ENCODE data around the gene NR2E1.

NR2E1 gene

DNA sequence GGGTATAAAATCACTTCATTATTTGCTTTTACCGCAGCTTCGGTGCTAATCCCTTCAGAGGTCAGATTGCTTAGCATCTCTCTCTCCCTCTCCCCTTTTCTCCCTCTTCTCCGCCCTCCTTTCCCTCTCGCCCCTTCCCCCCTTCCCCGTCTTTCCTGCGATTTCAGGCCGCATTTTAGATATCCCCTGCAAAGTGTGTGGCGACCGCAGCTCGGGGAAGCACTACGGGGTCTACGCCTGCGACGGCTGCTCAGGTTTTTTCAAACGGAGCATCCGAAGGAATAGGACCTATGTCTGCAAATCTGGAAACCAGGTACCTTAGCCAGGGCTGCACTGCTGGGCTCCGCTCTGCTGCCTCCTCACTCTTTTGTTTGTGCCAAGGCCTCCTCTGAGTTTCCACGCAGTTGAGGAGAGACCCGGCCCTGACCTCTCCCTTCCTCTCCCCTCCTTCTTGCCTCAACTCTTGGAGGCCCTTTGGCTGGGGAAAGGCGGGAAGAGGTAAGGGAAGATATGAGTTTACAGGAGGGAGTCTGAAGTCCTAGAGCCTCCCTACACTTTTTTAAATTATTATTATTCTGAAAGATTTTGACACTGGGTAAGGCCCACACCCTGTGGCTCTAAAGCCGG lies 5.6 kb downstream of the NR2E1 start:
- DNase-seq (ENCODE audit: low spot score) = no peak

DNA sequence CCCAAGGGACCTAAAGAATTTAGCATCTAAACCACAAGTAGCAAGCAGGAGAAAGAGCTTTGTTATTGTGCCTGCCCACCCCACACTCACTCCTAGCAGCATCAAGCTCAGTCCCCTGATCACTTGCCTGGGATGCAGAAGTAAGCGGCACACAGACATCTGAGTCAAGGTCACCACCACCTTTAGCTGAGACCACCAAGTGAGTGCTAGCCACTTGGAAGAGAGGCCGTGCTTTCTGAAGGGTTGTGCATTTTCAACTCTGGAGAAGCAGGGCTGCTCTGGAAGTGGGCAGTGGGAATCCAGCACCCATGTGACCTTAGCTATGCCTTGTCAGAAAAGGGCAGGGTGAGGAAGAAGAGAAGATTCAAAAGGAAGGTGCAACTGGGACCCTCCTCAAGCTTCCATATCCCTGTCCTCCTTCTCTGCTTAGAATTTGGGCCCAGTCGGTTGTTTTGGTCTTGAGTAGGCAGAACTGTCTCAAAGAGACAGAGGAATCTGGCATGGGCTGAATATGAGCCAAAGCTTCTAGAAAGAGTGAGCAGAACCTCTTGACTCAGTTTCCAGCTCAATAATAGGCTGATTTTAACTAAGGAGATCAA lies 6.2 kb downstream of the NR2E1 start:
- no peak for DNase-seq (ENCODE audit: low spot score)

DNA sequence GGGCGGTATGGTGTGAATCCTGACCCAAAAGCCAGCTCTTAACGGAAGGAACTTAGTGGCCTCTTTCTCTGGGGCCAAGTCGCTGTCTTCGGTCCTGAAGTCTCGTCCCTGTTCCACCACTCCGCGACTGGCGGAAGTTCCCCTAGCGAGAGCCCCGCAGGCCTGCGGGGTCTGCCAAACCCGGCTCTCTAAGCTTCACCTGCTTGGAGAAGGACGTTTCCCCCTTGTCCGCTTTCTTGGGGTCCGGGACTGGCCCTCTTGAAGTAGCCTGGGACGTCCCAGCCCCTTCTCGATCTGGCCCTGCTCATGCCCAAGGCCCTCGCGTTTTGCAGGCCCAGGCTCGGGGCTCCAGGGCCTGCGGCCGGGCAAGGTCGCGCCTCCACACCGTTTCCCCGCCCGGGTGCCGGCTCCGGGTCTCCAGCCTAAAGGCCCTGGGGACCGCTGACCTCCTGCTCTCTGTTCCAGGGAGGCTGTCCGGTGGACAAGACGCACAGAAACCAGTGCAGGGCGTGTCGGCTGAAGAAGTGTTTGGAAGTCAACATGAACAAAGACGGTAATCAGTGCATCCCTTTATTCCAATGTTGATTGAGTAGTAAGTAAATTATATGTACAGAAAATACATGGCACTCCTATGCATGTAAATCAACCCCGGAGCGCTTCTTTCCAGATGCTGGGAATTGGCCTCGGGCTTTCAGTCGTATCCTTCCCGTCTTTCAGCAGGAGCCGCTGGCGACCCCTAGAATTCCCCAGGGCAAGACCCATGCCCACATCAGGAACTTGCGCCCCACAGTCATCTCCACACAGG lies 8.8 kb downstream of the NR2E1 start:
- DNase-seq (ENCODE audit: low spot score) = no peak

DNA sequence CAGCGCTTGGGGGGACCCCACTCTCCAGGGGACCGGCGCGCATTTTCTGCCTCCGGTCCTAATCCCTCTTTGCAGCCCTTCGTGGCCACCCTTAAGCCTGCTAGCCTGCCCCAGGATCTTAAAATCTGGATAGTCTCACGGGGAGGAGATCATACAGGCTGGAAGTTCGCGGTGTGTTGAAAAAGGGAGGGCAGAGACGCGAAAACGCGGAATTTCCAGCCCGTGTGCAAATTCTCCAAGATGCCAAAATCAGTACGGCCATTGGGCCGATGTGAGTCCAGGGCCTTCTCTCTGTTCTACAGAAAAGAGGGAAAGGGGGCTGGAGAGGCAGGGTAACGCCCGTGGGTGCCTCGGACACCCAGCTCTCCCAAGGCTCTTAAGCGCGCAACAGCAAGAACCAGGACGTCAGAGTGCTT lies 9.4 kb downstream of the NR2E1 start:
- no peak for DNase-seq (ENCODE audit: low spot score)

DNA sequence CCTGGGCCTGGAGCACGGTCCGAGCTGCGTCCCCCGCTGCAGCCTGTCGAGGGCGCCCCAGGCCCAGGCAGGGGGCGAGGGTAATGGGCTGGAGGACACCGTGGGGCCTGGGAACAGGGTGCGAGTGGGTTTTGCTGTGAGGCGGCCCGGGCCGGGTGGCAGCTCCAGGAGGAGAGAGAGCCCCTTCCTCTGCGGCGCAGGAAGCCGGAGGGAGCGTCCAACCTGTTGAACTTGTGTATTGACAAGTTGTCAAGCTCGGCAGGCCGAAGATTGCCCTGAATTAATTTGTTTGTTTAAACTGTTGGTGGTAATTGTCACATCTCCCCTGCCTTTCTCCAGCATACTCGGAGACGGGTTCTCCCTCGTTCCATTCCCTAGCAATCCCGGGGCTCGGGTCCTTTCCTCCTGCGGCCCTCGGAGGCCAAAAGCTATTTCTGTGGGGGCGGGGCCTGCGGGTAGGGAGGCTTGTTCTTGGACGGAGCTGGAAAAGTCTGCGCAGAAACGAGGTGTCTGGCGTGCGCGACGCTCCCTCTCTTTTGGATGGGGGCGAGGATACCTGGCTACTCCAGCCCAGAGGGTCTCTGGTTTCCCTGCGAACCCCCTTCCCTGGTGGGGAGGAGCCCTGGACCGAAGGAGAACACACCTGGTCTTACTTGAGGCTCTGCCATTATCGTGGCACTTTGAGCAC lies 9.9 kb downstream of the NR2E1 start:
- no peak for DNase-seq (ENCODE audit: low spot score)

DNA sequence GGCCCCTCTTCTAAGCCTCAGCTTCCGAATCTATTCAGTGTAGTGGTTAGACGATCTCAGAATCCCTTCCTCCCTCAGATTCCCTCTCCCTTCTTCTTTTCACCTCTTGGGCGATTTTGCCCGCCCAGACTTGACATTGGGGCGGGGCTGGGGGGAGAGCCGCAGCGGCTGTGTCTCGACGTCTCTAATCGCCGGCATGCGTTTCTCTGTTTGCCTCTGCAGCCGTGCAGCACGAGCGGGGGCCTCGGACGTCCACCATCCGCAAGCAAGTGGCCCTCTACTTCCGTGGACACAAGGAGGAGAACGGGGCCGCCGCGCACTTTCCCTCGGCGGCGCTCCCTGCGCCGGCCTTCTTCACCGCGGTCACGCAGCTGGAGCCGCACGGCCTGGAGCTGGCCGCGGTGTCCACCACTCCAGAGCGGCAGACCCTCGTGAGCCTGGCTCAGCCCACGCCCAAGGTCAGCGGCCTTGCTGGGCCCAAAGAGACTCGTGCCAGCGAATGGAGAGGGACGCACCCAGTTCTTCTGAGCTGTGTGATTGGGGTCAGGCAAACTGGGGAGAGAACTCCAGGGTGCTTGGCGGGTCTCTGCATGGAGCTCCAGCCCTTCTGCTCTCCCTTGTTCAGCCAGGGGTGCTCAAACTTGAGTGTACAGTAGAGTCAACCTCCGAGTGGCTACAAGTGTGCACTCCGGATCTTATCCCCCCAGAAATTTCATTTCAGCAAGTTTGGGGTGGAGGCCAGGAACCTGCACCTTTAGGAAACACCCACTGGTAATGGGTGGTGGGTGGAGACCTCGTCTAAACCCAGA lies 10.7 kb downstream of the NR2E1 start:
- no peak for DNase-seq (ENCODE audit: low spot score)

DNA sequence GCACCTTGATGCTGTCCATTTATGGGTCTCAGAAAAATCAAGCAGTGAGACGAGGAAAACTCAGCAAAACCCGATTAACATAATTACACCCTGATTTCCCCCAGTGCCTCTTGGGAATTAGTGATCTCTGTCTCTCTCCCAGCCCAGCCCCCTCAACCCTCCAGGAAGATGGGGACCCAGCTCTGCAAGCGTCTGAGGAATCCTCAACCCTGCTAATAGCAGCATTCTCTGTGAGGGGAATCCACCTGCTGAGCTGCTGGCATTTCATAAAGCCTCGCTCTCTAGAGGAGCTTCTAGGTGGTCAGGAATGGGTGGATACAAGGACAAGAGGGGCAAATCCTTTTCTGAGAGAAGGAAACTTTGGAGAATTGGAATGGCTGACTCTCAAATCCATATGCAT lies 13.9 kb downstream of the NR2E1 start:
- DNase-seq (ENCODE audit: low spot score) = no peak

DNA sequence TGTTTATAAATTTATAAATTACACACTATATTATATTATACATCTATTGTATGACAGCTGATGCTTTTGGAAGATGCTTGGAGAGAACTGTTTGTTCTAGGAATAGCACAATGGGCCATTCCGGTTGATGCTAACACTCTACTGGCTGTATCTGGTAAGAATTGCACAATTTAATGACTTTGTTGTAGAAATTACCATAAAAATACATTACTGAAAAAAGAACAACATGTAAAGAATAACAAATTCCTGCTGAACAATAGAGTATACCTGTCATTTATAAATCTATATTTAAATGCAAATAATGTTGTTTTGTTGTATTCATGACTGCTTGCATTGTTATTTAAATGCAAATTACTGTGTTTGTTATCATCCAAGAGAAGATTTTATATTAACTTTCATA lies 14.4 kb downstream of the NR2E1 start:
- no peak for DNase-seq (ENCODE audit: low spot score)

DNA sequence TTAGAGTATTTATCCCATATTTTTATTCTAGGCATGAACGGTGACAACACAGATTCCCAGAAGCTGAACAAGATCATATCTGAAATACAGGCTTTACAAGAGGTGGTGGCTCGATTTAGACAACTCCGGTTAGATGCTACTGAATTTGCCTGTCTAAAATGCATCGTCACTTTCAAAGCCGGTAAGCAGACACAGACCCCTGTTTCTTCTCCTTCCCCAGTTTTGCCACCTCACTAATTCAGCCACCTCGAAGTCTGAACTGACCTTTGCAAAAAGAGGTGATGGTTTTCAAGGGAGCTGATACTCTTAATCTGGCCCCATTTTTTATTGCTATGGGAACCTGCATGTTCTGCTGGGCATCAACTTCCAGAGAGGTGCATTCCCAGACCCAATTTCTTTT lies 15.0 kb downstream of the NR2E1 start:
- DNase-seq (ENCODE audit: low spot score) = no peak

DNA sequence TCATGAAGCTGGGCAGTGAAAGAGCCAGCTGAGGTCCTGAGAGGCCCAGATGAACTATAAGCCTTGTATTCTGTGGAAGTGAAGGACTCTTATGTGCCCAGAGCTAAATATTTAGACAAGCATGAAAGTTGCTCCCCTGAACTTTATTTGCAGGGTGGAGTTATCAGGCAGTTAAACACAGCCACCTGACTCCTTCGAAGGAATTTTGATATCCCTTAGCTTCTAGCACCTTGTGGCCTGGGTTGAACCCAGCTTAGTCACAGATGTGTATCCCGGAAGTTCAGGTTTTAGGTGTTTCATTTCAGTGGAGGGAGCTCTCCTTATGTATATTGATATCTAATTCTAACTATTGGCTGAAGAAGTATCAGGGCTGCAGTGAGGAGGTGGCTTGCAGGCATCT lies 20.4 kb downstream of the NR2E1 start:
- no peak for DNase-seq (ENCODE audit: low spot score)

DNA sequence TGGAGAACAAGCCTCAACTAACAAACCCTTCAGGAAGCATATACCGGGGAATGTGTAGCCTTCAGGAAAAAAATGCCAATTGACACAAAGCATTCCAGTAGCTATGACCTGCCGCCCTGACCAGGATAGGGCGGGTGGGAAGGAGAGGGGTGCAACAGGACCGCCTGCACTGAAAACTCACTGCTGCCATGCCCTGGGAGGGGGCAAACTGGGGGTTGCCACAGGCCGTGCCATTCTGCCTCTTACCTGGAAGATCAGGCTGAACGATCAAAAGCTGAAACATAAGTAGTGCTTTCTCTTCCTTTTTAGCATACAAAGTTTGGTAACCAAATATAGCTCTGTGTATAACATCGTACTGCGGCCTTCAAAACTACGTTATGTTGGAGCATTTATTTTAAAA lies 21.7 kb downstream of the NR2E1 start:
- DNase-seq (ENCODE audit: low spot score) = no peak

DNA sequence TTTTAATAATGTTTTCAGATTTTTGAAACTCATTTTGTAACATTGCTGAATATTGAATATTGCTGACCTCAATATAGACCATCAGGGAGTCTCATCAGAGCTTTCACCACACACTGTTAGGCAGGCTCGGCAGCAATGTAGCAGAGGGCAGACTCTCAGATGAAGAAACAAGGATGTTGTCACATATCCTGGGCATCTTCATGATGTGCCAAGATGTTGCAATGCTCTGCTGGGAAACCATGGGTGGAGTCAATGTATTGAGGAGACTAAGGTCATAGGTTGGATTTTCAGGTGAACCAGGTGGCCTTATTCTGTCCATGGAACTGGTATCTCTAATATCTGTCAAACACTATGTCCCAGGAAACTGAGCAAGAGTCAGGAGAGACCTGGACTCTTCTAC lies 27.3 kb downstream of the NR2E1 start:
- DNase-seq (ENCODE audit: low spot score) = no peak

DNA sequence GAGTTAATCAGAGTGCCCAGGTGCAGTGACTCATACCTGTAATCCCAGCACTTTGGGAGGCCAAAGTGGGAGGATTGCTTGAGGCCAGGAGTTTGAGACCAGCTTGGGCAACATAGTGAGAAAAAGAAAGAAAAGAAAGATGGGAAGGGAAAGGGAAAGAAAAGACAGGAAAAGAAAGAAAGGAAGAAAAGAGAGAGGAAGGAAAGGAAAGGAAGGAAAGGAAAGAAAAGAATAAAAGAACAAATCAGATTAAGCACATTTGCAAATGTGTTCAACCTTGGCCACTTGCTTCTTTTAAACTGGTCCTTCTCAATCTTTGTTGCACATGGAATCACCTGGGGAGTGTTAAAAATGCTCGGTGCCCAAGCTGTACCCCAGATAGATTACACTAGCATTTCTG lies 28.0 kb downstream of the NR2E1 start:
- DNase-seq (ENCODE audit: low spot score) = no peak

DNA sequence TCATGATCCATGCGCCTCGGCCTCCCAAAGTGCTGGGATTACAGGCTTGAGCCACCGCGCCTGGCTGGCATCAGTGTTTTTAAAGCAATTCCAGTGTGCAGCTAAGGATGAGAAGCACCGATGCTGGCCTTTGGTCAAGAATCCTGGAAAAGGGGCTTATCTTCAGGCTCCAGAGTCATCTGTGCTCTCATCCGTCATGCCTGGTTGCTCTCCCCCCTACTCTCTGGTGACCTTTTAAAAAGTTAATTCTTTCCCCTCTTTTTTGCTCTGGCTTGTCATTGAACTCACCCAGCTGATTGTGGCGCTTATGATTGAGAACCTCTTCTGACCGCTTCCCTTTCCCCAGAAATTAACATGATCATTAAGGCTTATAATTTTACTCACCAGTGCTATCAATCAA lies 28.7 kb downstream of the NR2E1 start:
- DNase-seq (ENCODE audit: low spot score) = no peak

DNA sequence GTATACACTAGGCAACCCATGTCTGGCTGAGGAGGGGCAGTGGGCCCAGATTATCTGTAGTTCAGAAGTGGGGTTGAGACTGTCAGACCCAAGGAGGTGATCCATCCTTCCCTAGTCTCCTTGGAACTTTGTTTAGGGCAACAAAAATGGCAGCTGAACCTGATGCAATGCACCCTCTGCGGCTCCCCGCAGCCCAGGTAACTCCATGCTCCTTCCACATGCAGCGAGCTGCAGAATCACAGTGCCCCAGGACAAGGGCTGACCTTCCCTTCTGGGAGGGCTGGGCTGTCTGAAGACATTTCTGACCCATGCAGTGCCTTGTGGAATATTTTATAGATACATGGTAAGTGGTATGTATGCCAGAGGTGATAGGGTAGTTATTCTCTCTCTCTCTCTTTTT lies 29.4 kb downstream of the NR2E1 start:
- no peak for DNase-seq (ENCODE audit: low spot score)

DNA sequence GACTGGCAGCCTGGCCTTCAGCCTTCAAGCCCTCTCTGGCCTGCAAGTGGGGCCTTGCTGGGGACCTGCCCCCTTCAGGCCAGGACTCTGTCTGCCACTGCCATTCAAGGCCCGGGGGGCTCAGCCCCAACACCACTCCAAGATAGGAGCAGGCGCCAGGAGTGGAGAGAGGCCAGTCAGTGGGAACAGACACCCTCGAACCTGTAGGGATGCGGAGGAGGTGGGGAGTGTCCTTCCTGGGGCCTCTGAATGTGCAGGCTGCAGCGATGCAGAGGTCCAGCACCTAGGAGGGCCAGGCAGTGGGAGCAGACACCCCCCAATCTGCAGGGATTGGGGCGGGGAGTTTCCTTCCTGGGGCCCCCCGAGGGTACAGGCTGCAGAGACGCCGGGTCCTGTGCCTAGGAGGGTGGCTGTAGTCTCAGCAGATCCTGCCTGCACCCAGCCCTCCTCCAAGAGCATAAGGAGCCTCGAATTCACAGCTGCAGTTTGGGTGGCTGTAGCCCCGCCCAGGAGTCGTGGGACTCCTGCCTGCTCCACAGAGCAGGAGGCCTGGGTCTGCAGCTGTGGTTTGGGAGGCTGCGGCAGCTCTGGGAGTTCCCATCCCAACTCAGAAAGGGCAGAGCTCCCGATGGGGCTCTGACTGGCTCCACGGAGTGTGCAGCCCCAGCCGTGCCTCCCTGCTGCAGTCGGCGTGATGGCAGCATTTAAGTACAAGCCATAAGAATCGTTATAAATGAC lies 33.1 kb downstream of the NR2E1 start:
- DNase-seq (ENCODE audit: low spot score) = no peak

DNA sequence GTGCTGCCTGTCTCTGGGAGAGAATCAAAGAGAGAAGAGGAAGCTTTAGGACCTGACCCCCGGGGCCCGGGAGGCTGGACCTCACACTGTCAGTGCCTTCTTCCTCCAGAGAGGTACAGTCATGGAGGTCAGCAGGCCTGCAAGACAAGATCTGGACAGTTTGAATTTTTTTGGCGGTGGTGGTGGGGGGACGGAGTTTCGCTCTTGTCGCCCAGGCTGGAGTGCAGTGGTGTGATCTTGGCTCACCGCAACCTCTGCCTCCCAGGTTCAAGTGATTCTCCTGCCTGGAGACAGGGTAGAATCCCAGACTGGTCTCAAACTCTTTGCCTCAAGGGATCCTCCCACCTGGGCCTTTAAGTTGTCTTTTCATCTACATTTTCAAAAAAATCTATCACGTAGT lies 34.4 kb downstream of the NR2E1 start:
- no peak for DNase-seq (ENCODE audit: low spot score)

DNA sequence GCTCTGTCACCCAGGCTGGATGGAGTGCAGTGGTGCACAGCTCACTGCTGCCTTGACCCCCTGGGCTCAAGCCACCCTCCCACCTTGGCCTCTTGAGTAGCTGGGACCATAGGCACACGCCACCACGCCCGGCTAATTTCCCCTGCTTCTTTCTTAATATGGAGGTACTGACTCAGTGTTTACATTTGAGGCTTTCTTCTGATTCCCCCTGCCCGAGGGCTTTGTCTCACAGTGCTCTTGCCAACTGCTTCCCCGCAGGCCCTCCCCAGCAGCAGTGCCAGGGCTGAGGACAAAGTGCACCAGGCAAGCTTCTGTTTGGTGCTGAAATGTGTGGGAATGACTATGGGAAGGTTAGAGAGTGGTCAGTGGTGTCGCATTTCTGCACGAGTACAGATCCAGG lies 34.8 kb downstream of the NR2E1 start:
- DNase-seq (ENCODE audit: low spot score) = no peak

DNA sequence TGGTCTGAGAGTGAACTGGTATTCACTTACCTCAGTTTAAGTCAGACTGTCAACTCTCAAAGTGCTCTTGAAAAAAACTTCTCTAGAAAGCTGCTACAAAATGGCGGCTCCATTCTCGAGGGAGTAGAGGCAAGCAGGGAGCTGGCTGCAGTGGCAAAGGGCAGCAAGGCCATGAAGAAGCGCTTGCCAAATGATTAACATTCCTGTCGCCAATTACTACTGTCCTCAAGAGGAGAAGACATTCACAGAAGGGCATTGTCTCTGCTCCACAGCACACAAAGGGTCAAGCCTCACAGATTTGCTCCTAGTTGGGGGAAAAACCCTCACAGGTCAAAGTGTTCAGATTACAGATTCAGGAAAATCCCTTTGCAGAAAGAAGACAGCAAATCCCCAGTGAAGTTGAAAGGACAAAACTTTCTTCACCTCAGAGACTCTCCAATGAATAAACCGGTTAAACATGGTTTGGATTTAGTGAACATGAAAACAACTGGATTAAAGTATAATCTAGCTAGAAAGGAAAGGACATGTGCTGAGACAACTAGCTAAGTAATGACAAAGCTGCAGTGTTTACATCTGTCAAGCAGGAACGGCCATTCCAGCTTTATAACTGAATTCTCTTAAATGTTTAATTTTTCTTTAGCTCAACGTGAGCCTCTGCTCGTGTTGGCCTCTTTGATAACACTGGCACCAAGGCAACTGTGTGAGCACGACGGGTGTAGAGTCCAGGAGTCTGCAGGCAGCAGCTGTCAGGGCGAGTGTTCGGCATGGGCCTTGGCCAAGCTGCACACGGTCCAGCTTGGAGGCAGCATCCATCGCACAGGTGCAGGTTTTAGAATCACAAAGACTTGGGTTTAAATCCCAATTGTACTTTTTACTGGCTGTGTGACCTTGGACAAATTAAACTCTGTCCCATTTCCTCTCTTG lies 37.6 kb downstream of the NR2E1 start:
- DNase-seq (ENCODE audit: low spot score) = no peak

DNA sequence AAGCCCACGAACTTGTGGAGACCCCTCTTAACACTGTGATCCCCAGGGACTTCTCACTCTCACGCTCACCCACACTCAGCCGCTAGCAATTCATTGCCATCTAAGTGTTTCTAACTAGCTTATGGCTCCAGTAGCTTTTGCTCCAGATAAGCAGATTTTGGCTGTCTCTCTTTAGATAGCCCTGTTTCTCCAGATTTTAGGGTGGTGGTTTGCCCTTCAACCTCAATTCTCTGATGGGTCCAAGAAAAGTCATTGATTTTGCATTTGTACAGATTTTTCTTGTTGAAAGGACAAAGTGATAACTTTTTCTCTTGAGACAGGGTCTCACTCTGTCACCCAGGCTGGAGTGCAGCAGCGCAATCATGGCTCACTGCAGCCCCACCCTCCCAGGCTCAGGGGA lies 41.2 kb downstream of the NR2E1 start:
- no peak for DNase-seq (ENCODE audit: low spot score)

Measured in left forelimb (tissue), 1 donor.